Heart right ventricle (tissue), 16 donors: Measurements from ENCODE around the gene SSR1. TPM values are rescaled to one million over a fixed set of nuclear protein-coding genes. Genes with fewer than 3 reads are reported as not detected.
A peak's percentile ranks its signal among the peaks of the same experiment; 100 is the strongest.
"Not testable (repeated sequence)": the region's sequence is repeated elsewhere in the genome, so short reads cannot be mapped to it uniquely, and the experiment has no call there.

Experiments used
- ATAC-seq, 8 donors: fragments of 200-7000 bp; cut with Tn5 transposase; one replicate each; pipeline ENCODE4 v1.9.1; 2020; ENCODE audit warnings: mild to moderate bottlenecking in 8 of 8, moderate library complexity in 8 of 8, moderate number of reproducible peaks in 1 of 8
- DNase-seq, 2 donors: peaks; one replicate each; pipeline ENCODE4 v3.0.0-alpha.2; 2020
- H3K27ac ChIP-seq, 10 donors: fragments of 200-600 bp; sonication (generic) in 2 of 10; one replicate each; pipeline versions ENCODE4 v1.5.0 to v1.8.0; 2020 to 2022; ENCODE audit warnings: mild to moderate bottlenecking in 3 of 10
- H3K27me3 ChIP-seq, 7 donors: fragments of 200-600 bp; one replicate each; pipeline ENCODE4 v1.8.0; 2021 to 2022; ENCODE audit warnings: mild to moderate bottlenecking in 2 of 7
- H3K36me3 ChIP-seq, 9 donors: fragments of 200-600 bp; sonication (generic) in 1 of 9; one replicate each; pipeline versions ENCODE4 v1.5.0 to v1.8.0; 2020 to 2022; ENCODE audit warnings: mild to moderate bottlenecking in 2 of 9
- H3K4me1 ChIP-seq, 9 donors: fragments of 200-600 bp; sonication (generic) in 1 of 9; one replicate each; pipeline versions ENCODE4 v1.5.0 to v1.8.0; 2020 to 2022; ENCODE audit warnings: mild to moderate bottlenecking in 4 of 9
- H3K4me3 ChIP-seq, 10 donors: fragments of 200-600 bp; sonication (generic) in 2 of 10; one replicate each; pipeline versions ENCODE4 v1.5.0 to v1.8.0; 2020 to 2022; ENCODE audit warnings: mild to moderate bottlenecking in 7 of 10, moderate library complexity in 2 of 10
- H3K9me3 ChIP-seq, 11 donors: fragments of 200-600 bp in 10 of 11; sonication (generic) in 2 of 11; one replicate each; pipeline versions ENCODE4 v1.5.0 to v1.8.0; 2013 to 2022; ENCODE audit warnings: mild to moderate bottlenecking in 2 of 11, control low read depth in 1 of 11, moderate library complexity in 1 of 11
- CTCF ChIP-seq, 9 donors: fragments of 200-600 bp; sonication (generic) in 2 of 9; IDR thresholded peaks; one replicate each; pipeline versions ENCODE4 v1.5.0 to v1.8.0; 2021 to 2022; ENCODE audit warnings: antibody characterized with exemption in 9 of 9, mild to moderate bottlenecking in 5 of 9, moderate library complexity in 1 of 9
- WGBS, 2 donors: extraction: QIAGEN DNeasy Blood & Tissue Kit; methylation state at CpG; one replicate each; pipeline ENCODE4 v1.1.7; 2013; ENCODE audit warnings: inconsistent platforms in 1 of 2; 5-methylcytosine and 5-hydroxymethylcytosine counted together
- intact Hi-C, 10 donors: fragments of 100-400 bp; cut with DNase I; formaldehyde crosslinking; loops; one replicate each; pipeline versions ENCODE4 v1.11.1 to v1.14.2; 2022
- polyA plus RNA-seq, 2 donors: library from polyadenylated mRNA; stranded (reverse); fragments of 200-250 nt; gene quantifications; one replicate each; pipeline ENCODE4 v1.2.3, GENCODE V29; 2013
- total RNA-seq, 10 donors: library from RNA; stranded (reverse); fragmentation: NEBNext Ultra II Directional in 3 of 10; extraction: Animal tissue kit (Norgen Biotek cat#: 25700) in 3 of 10; gene quantifications; one replicate each; pipeline versions ENCODE4 v1.2.1 to v1.2.4, GENCODE V29; 2021 to 2023
- donor health status: Arrhythmogenic right ventricular cardiomyopathy.
- donor health status: ischemic (EF 13 %, LVEDD 7.1; RV severe dilation, severe dysfunction).
- donor health status: healthy with polysubstance abuse.
- donor health status: DM: no; HTN: yes; CAD: no.
- donor health status: DM: no; HTN: no; CAD: no.
- donor health status: ischemic (EF 25% LVEDD 6.9; RV normal size, moderate dysfunction).
- donor health status: ischemic (EF 25% LVEDD 5.7; RV mildly dilated, moderate dysfunction).
- donor health status: healthy.
- donor health status: DM: yes; HTN: yes; CAD: no.
- donor health status: Ischemic cardiomyopathy.
- donor health status: ischemic (EF 35%, LVEDD 5.7; RV mildly dilated, moderate dysfunction).
- donor health status: nonischemic (EF 11% LVEDD 7.7; RV severe dilation, severe dysfunction).
- donor health status: DM: yes; HTN: yes; CAD: no.
- donor health status: PGD.
- donor health status: ischemic (EF 29% LVEDD 5.4; RV normal size, mild dysfunction).
- donor health status: nonischemic (EF 23%, LVEDD 6.1; RV moderate dilation, normal function).

Gene SSR1
- total and polyA plus RNA-seq, 12 donors: 8.3 to 80.5 (median 60.8) TPM

DNA sequence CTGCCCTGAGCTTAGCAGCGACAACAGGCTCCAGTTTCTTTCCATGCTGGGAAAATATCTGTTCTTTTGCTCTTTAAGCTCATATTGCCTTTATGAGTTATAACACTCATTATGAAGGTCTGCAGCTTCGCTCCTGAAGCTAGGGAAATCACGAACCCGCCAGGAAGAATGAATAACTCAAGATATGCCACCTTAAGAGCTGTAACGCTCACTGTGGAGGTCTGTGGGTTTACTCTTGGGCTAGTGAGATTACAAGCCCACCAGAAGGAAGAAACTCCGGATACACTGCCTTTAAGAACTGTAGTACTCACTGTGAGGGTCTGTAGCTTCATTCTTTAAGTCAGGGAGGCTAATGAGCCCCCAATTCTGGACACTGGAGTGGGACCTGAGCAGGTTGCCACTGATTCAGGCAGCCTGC is 3.0 kb upstream of the SSR1 start:
- no peak for ATAC-seq
- peaks cover 4 to 24% (median 13%) of the 10 kb centered on the region in 9 donors for H3K4me1 ChIP-seq
- H3K27me3 ChIP-seq: no peaks in the 10 kb centered on the region
- intact Hi-C loops: loop anchor here in 2 of 10 donors (10.0 kb wide), 2 partner anchors 69 to 279 kb away; partner anchors contain the start of genes CAGE1 (in 1 of the 2), RIOK1 (in 1 of the 2) and SNRNP48 (in 1 of the 2)
- H3K36me3 ChIP-seq: no peaks in the 10 kb centered on the region
- 78 to 83% methylated on average over 6 of the region's 6 CpGs for WGBS, 2 donors
- H3K4me3 ChIP-seq: no peak overlapping the region
- no peaks in the 10 kb centered on the region for H3K9me3 ChIP-seq
- TF ChIP-seq CTCF (IDR thresholded peaks at IDR 0.05): no peak
- H3K27ac ChIP-seq: no peak overlapping the region
- no peak for DNase-seq

DNA sequence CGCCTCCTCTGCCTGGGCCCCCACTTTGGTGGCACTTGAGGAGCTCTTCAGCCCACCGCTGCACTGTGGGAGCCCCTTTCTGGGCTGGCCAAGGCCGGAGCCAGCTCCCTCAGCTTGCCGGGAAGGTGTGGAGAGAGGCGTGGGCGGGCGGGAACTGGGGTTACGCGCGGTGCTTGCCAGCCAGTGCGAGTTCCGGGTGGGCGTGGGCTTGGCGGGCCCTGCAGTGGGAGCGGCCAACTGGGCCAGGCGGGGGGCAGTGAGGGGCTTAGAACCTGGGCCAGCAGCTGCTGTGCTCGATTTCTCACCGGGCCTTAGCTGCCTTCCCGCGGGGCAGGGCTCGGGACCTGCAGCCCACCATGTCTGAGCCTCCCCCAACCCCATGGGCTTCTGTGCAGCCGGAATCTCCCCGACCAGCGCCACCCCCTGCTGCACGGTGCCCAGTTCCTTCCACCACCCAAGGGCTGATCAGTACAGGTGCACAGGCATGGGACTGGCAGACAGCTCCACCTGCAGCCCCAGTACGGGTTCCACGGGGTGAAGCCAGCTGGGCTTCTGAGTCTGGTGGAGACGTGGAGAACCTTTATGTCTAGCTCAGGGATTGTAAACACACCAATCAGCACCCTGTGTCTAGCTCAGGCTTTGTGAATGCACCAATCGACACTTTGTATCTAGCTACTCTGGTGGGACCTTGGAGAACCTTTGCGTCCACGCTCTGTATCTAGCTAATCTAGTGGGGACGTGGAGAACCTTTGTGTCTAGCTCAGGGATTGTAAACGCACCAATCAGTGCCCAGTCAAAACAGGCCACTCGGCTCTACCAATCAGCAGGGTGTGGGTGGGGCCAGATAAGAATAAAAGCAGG is 2.3 kb upstream of the SSR1 start:
- H3K27me3 ChIP-seq, ATAC-seq, H3K36me3 ChIP-seq, H3K9me3 ChIP-seq: not testable (repeated sequence)
- 86 to 87% methylated on average over 32 to 34 of the region's 34 CpGs for WGBS, 2 donors
- Histone ChIP-seq H3K27ac (peak overlapping the region in 1 of 10 donors; percentile 98), H3K4me1 (peaks cover 4 to 31% (median 19%) of the 10 kb centered on the region in 9 donors), H3K4me3 (peak overlapping the region in 1 of 10 donors; percentile 24)
- peak in 1 of 2 donors; percentile 24 for DNase-seq
- intact Hi-C loops: loop anchor here in 2 of 10 donors (10.0 kb wide), 2 partner anchors 69 to 279 kb away; partner anchors contain the start of genes CAGE1 (in 1 of the 2), RIOK1 (in 1 of the 2) and SNRNP48 (in 1 of the 2)

DNA sequence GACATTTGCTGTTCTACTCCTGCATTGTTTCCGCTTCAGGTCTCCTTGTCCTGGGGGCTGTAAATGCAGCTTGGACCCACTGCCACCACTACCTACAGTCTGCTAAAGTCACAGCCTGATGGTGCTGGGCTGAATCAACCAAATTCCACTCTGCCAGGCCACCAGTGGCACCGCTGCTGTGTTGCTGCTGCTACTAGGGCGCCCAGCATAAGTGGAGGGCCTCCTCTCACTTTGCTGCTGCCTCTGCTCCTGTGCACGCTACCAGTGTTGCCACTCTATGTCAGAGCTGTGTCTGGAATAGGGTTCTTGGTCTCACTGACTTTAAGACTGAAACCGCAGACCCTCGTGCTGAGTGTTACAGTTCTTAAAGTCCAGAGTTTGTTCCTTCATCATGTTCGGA is 1.4 kb upstream of the SSR1 start:
- Histone ChIP-seq H3K4me1 (peaks cover 4 to 39% (median 21%) of the 10 kb centered on the region in 9 donors), H3K27me3 (no peaks in the 10 kb centered on the region), H3K27ac (peak overlapping the region in 1 of 10 donors; percentile 98), H3K36me3 (peaks cover 0 to 10% (median 2%) of the 10 kb centered on the region in 9 donors), H3K9me3 (no peaks in the 10 kb centered on the region), H3K4me3 (peak overlapping the region in 1 of 10 donors; percentile 24)
- ATAC-seq: no peak
- WGBS, 2 donors: 95 to 98% methylated on average over 7 of the region's 7 CpGs
- no peak for TF ChIP-seq CTCF (IDR thresholded peaks at IDR 0.05)
- intact Hi-C loops: loop anchor here in 5 of 10 donors (5.0 to 10.0 kb wide), 4 partner anchors 70 to 283 kb away; partner anchors contain the start of genes CAGE1 (in 3 of the 5), RIOK1 (in 3 of the 5) and SNRNP48 (in 1 of the 5)
- DNase-seq: no peak

- H3K4me1 ChIP-seq: peaks cover 6 to 47% (median 22%) of the 10 kb centered on the region in 9 donors
- no peaks in the 10 kb centered on the region for H3K9me3 ChIP-seq
- peak overlapping the region in 9 of 10 donors; percentile 75 to 100 (median 97) for H3K4me3 ChIP-seq
- ATAC-seq (peak in 1 of 8 donors; percentile 3), DNase-seq (no peak)
- no peak for TF ChIP-seq CTCF (IDR thresholded peaks at IDR 0.05)
- H3K36me3 ChIP-seq: peaks cover 0 to 18% (median 10%) of the 10 kb centered on the region in 9 donors
- no peaks in the 10 kb centered on the region for H3K27me3 ChIP-seq
- peak overlapping the region; percentile 80 to 99 (median 96) for H3K27ac ChIP-seq
- intact Hi-C loops: loop anchor here in 7 of 10 donors (2.0 to 10.0 kb wide), 5 partner anchors 71 to 284 kb away; partner anchors contain the start of genes CAGE1 (in 7 of the 7), RIOK1 (in 7 of the 7) and SNRNP48 (in 1 of the 7)
- WGBS, 2 donors: 85 to 89% methylated on average over 15 of the region's 15 CpGs
Observed at GRCh38 chr6:7313505-7314165, 636 bp upstream of the SSR1 start.
